ENCODE data around the gene ESRRB.

Gene ESRRB

GRCh38 chr14:76381817-76382494 lies 6.0 kb downstream of the ESRRB start:
- Histone ChIP-seq H3K27me3 (ENCODE audit: control insufficient read depth, insufficient read depth, low read length, poor library complexity, severe bottlenecking) (peaks cover 52% of the 10 kb centered on the region), H3K27ac (ENCODE audit: insufficient read depth, low read depth, low read length, poor library complexity, severe bottlenecking) (no peak overlapping the region), H3K4me3 (ENCODE audit: insufficient read depth, low read depth, low read length) (no peak overlapping the region), H3K4me1 (ENCODE audit: control insufficient read depth, insufficient read depth, low read length) (no peaks in the 10 kb centered on the region), H3K36me3 (ENCODE audit: control insufficient read depth, insufficient read depth, low read length) (no peaks in the 10 kb centered on the region), H3K9me3 (ENCODE audit: control insufficient read depth, low read length) (no peaks in the 10 kb centered on the region)
- WGBS, 2 experiments: 84 to 85% methylated on average over 7 of the region's 7 CpGs

- H3K9me3 ChIP-seq (ENCODE audit: control insufficient read depth, low read length): no peaks in the 10 kb centered on the region
- H3K27ac ChIP-seq (ENCODE audit: insufficient read depth, low read depth, low read length, poor library complexity, severe bottlenecking): no peak overlapping the region
- 74 to 75% methylated on average over 1 of the region's 1 CpG for WGBS, 2 experiments
- H3K36me3 ChIP-seq (ENCODE audit: control insufficient read depth, insufficient read depth, low read length): no peaks in the 10 kb centered on the region
- H3K27me3 ChIP-seq (ENCODE audit: control insufficient read depth, insufficient read depth, low read length, poor library complexity, severe bottlenecking): peaks cover 47% of the 10 kb centered on the region
- no peak overlapping the region for H3K4me3 ChIP-seq (ENCODE audit: insufficient read depth, low read depth, low read length)
- H3K4me1 ChIP-seq (ENCODE audit: control insufficient read depth, insufficient read depth, low read length): no peaks in the 10 kb centered on the region
These were observed 6.5 kb downstream of the ESRRB start for GRCh38 chr14:76382495-76382832.

GRCh38 chr14:76385435-76385834 lies 9.5 kb downstream of the ESRRB start:
- Histone ChIP-seq H3K36me3 (ENCODE audit: control insufficient read depth, insufficient read depth, low read length) (no peaks in the 10 kb centered on the region), H3K4me1 (ENCODE audit: control insufficient read depth, insufficient read depth, low read length) (no peaks in the 10 kb centered on the region), H3K27me3 (ENCODE audit: control insufficient read depth, insufficient read depth, low read length, poor library complexity, severe bottlenecking) (peaks cover 18% of the 10 kb centered on the region), H3K9me3 (ENCODE audit: control insufficient read depth, low read length) (no peaks in the 10 kb centered on the region), H3K27ac (ENCODE audit: insufficient read depth, low read depth, low read length, poor library complexity, severe bottlenecking) (no peak overlapping the region), H3K4me3 (ENCODE audit: insufficient read depth, low read depth, low read length) (no peak overlapping the region)
- WGBS, 2 experiments: 93 to 94% methylated on average over 4 of the region's 4 CpGs

- no peaks in the 10 kb centered on the region for H3K4me1 ChIP-seq (ENCODE audit: control insufficient read depth, insufficient read depth, low read length)
- no peak overlapping the region for H3K27ac ChIP-seq (ENCODE audit: insufficient read depth, low read depth, low read length, poor library complexity, severe bottlenecking)
- WGBS, 2 experiments: 18 to 24% methylated on average over 11 of the region's 11 CpGs
- no peaks in the 10 kb centered on the region for H3K9me3 ChIP-seq (ENCODE audit: control insufficient read depth, low read length)
- H3K27me3 ChIP-seq (ENCODE audit: control insufficient read depth, insufficient read depth, low read length, poor library complexity, severe bottlenecking): peaks cover 5% of the 10 kb centered on the region
- H3K36me3 ChIP-seq (ENCODE audit: control insufficient read depth, insufficient read depth, low read length): no peaks in the 10 kb centered on the region
- H3K4me3 ChIP-seq (ENCODE audit: insufficient read depth, low read depth, low read length): no peak overlapping the region
These were observed 11.2 kb downstream of the ESRRB start for GRCh38 chr14:76386944-76387782.

DNA sequence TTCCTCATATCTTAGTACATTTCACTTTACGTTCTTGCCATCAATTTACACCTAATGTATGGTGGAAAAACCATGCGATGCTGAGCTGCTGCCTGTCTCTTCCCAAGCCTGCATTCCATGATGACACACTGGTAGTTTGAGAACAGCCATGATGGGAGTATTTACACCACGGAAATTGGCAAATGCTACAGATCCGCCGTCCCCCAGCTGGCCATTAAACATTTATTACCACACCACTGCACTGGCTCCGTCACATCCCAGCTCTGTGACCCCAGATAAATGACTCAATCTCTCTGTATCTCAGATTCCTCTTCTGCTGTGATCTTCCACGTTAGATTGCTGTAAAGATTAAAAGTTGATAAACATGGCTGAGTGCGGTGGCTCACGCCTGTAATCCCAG lies 13.9 kb downstream of the ESRRB start:
- Histone ChIP-seq H3K4me1 (ENCODE audit: control insufficient read depth, insufficient read depth, low read length) (no peaks in the 10 kb centered on the region), H3K4me3 (ENCODE audit: insufficient read depth, low read depth, low read length) (no peak overlapping the region), H3K9me3 (ENCODE audit: control insufficient read depth, low read length) (no peaks in the 10 kb centered on the region), H3K36me3 (ENCODE audit: control insufficient read depth, insufficient read depth, low read length) (no peaks in the 10 kb centered on the region), H3K27me3 (ENCODE audit: control insufficient read depth, insufficient read depth, low read length, poor library complexity, severe bottlenecking) (no peaks in the 10 kb centered on the region), H3K27ac (ENCODE audit: insufficient read depth, low read depth, low read length, poor library complexity, severe bottlenecking) (no peak overlapping the region)
- 89 to 90% methylated on average over 9 of the region's 9 CpGs for WGBS, 2 experiments

DNA sequence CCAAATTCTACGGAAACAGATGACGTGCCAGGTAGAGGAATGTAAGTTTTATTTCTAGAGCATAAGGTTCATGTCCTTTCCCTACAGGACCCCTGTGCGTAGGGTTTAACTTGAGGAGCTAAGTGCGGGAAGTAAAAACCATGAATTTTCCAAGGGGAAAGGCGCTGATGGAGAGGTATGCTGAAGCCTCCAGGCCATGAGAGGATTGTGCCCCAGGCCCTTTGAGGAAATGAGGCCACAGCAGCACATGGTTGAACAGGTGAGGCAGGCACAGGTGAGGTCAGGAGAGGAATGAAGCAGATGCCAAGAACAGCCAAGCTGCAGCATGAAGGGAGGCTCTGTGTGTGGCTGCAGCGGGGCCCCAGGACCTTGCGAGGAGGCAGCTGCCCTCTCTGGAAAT lies 14.7 kb downstream of the ESRRB start:
- Histone ChIP-seq H3K4me1 (ENCODE audit: control insufficient read depth, insufficient read depth, low read length) (no peaks in the 10 kb centered on the region), H3K27me3 (ENCODE audit: control insufficient read depth, insufficient read depth, low read length, poor library complexity, severe bottlenecking) (no peaks in the 10 kb centered on the region), H3K4me3 (ENCODE audit: insufficient read depth, low read depth, low read length) (no peak overlapping the region), H3K27ac (ENCODE audit: insufficient read depth, low read depth, low read length, poor library complexity, severe bottlenecking) (no peak overlapping the region), H3K36me3 (ENCODE audit: control insufficient read depth, insufficient read depth, low read length) (no peaks in the 10 kb centered on the region), H3K9me3 (ENCODE audit: control insufficient read depth, low read length) (no peaks in the 10 kb centered on the region)
- 95 to 96% methylated on average over 7 of the region's 7 CpGs for WGBS, 2 experiments

- H3K4me3 ChIP-seq (ENCODE audit: insufficient read depth, low read depth, low read length): no peak overlapping the region
- no peaks in the 10 kb centered on the region for H3K27me3 ChIP-seq (ENCODE audit: control insufficient read depth, insufficient read depth, low read length, poor library complexity, severe bottlenecking)
- H3K4me1 ChIP-seq (ENCODE audit: control insufficient read depth, insufficient read depth, low read length): no peaks in the 10 kb centered on the region
- H3K27ac ChIP-seq (ENCODE audit: insufficient read depth, low read depth, low read length, poor library complexity, severe bottlenecking): no peak overlapping the region
- WGBS, 2 experiments: 66 to 68% methylated on average over 12 of the region's 12 CpGs
- H3K9me3 ChIP-seq (ENCODE audit: control insufficient read depth, low read length): no peaks in the 10 kb centered on the region
- H3K36me3 ChIP-seq (ENCODE audit: control insufficient read depth, insufficient read depth, low read length): no peaks in the 10 kb centered on the region
These were observed 16.2 kb downstream of the ESRRB start for GRCh38 chr14:76391981-76392690.

DNA sequence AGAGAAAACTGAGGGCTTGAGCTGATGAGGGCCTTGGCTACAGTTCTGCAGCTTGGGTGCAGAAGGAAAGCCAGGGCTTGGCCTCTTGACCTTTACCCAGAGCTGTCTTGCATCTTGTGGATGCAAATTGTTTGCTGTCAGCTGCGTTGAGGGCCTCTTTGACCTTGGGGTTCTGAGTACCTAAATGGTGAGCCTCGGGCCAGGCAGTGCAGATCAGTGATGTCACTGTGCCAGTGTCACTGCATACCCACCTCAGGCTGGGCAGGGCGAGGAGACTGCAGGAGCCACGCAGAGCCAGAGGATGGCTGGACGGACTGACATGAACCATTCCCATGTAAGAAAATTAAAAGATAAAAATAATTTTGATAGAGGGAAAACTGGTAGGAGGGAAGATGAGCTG lies 18.6 kb downstream of the ESRRB start:
- H3K9me3 ChIP-seq (ENCODE audit: control insufficient read depth, low read length): no peaks in the 10 kb centered on the region
- no peak overlapping the region for H3K27ac ChIP-seq (ENCODE audit: insufficient read depth, low read depth, low read length, poor library complexity, severe bottlenecking)
- 90 to 92% methylated on average over 5 of the region's 5 CpGs for WGBS, 2 experiments
- H3K36me3 ChIP-seq (ENCODE audit: control insufficient read depth, insufficient read depth, low read length): no peaks in the 10 kb centered on the region
- H3K4me1 ChIP-seq (ENCODE audit: control insufficient read depth, insufficient read depth, low read length): no peaks in the 10 kb centered on the region
- H3K4me3 ChIP-seq (ENCODE audit: insufficient read depth, low read depth, low read length): no peak overlapping the region
- H3K27me3 ChIP-seq (ENCODE audit: control insufficient read depth, insufficient read depth, low read length, poor library complexity, severe bottlenecking): no peaks in the 10 kb centered on the region

DNA sequence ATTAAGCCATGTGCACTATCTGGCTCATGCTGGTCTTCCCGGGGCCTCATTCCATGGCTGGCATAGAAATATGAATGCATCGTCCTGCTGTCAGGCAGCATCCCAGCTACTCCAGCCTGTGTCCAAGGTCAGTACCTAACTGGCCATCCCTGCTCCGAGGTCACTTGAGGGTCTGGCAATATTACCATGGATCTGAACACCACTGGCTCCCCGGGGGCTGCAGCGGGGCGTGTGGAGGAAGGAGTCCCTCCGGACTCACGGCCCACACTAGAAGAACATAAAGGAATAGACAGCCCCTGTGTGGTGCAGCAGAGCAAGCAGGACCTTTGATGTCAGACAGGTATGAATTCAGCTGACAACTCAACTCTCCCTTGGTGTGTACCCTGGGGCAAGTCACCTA lies 19.2 kb downstream of the ESRRB start:
- H3K36me3 ChIP-seq (ENCODE audit: control insufficient read depth, insufficient read depth, low read length): no peaks in the 10 kb centered on the region
- H3K4me1 ChIP-seq (ENCODE audit: control insufficient read depth, insufficient read depth, low read length): no peaks in the 10 kb centered on the region
- H3K4me3 ChIP-seq (ENCODE audit: insufficient read depth, low read depth, low read length): no peak overlapping the region
- H3K9me3 ChIP-seq (ENCODE audit: control insufficient read depth, low read length): no peaks in the 10 kb centered on the region
- no peaks in the 10 kb centered on the region for H3K27me3 ChIP-seq (ENCODE audit: control insufficient read depth, insufficient read depth, low read length, poor library complexity, severe bottlenecking)
- no peak overlapping the region for H3K27ac ChIP-seq (ENCODE audit: insufficient read depth, low read depth, low read length, poor library complexity, severe bottlenecking)
- WGBS, 2 experiments: 88% methylated on average over 8 of the region's 8 CpGs

- H3K36me3 ChIP-seq (ENCODE audit: control insufficient read depth, insufficient read depth, low read length): no peaks in the 10 kb centered on the region
- no peak overlapping the region for H3K4me3 ChIP-seq (ENCODE audit: insufficient read depth, low read depth, low read length)
- WGBS, 2 experiments: 90 to 91% methylated on average over 19 of the region's 19 CpGs
- no peaks in the 10 kb centered on the region for H3K9me3 ChIP-seq (ENCODE audit: control insufficient read depth, low read length)
- no peaks in the 10 kb centered on the region for H3K4me1 ChIP-seq (ENCODE audit: control insufficient read depth, insufficient read depth, low read length)
- no peak overlapping the region for H3K27ac ChIP-seq (ENCODE audit: insufficient read depth, low read depth, low read length, poor library complexity, severe bottlenecking)
- no peaks in the 10 kb centered on the region for H3K27me3 ChIP-seq (ENCODE audit: control insufficient read depth, insufficient read depth, low read length, poor library complexity, severe bottlenecking)
These were observed 20.8 kb downstream of the ESRRB start for GRCh38 chr14:76396714-76397187.

Data from ectodermal cell (in vitro differentiated cells).